Activated T-cell treated with anti-CD3 and anti-CD28 coated beads for 24 hours (primary cell): ENCODE measurements around the gene PIGS.
"Not testable (repeated sequence)": the region's sequence is repeated elsewhere in the genome, so short reads cannot be mapped to it uniquely, and the experiment has no call there.

ENCODE experiments used
- DNase-seq: peaks from one replicate; pipeline ENCODE4 v3.0.0-alpha.2; 2020; ENCODE audit warnings: low read depth

PIGS gene

GRCh38 chr17:28578246-28579195 is 7.2 kb upstream of the PIGS start:
- DNase-seq = no peak

- DNase-seq = no peak
These were observed 6.1 kb upstream of the PIGS start for GRCh38 chr17:28577466-28577824.

DNA sequence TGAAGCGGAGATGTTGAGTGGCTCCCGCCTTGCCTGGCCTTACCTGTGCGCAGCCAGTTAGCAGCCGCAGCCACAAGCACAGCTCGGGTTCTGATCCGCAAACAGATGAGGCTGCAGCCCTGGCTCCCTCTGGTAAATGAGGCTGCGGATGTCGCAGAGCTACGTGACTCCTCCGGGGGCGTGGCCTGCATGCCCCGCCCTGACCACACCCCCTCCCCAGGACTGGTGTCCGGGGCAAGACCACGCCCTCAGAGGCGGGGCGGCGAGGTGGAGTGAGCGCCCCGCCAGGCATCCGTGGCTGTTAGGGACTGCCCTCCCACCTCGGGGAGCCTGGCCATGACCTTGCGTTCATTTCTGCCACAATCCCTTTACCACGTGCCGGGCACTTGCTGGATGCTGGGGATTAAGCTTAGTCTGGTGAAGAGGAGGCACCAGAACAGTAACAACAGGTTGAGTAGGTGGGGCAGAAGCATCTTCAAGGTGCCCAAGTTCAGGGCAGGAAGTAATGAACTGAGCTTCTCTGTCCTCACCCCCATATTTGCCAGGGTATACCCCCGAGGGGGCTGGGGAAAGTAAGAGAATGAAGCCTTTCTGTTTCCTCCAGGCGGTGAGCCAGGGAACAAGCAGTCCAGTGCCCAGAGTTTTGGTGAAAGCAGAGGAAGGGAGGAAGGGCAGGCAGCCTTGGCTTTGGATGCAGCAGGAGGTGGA is 5.6 kb upstream of the PIGS start, which contains the start of gene ALDOC:
Gene ALDOC, minus strand, starts transcription at position 138 of the 708 bp plus-strand sequence. CDS start 1,363 bp downstream, outside the sequence.
- peak; percentile 96 for DNase-seq

GRCh38 chr17:28576016-28576415 is 4.7 kb upstream of the PIGS start:
- not testable (repeated sequence) for DNase-seq

GRCh38 chr17:28575126-28575795 is 3.9 kb upstream of the PIGS start:
- DNase-seq = no peak

DNA sequence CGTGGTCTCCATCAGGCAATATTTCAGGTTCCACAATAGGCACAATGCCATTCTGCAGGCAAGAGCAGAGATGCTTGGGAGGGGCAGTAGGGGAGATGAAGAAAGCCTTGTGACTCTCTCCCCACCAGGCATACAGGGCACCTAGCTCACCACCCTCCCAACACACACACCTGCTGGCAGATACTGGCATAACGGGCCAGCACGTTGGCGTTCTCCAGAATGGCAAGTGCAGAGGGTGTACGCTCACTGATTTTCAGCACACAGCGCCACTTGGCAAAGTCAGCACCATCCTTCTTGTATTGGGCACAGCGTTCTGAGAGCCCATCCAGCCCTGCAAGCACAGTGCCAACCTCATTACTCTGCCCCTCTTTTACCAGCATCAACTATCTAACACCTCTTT is 3.2 kb upstream of the PIGS start:
- no peak for DNase-seq

DNA sequence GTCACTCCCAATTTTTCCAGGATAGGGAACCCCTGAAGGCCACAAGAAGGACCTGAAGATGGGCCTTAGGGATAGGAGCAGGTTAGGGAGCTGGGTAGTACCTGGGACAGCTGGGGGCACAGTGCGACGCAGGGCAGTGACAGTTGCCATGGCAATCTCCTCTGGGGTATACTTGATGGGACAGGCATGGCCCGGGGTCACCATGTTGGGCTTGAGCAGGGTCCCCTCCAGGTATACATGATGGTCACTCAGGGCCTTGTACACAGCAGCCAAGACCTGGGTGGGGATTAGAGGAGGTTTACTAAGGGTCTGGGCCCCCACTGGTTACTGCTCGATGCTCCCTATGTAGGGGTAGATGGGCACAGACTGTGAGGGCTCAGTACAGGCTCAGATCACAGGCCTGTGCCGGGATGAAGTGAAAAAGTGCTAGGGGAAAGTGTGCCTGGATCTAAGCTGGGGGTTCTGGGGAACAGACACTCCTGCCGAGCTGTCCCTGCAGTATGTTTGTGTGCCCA is 2.7 kb upstream of the PIGS start:
- no peak for DNase-seq

GRCh38 chr17:28573521-28573920 is 2.2 kb upstream of the PIGS start:
- no peak for DNase-seq

- no peak for DNase-seq
These were observed 1.7 kb upstream of the PIGS start for GRCh38 chr17:28573040-28573380.

GRCh38 chr17:28572259-28573039 is 1.1 kb upstream of the PIGS start:
- DNase-seq = no peak

- peak; percentile 48 for DNase-seq
These were observed 486 bp downstream of the PIGS start for GRCh38 chr17:28570716-28571360.

DNA sequence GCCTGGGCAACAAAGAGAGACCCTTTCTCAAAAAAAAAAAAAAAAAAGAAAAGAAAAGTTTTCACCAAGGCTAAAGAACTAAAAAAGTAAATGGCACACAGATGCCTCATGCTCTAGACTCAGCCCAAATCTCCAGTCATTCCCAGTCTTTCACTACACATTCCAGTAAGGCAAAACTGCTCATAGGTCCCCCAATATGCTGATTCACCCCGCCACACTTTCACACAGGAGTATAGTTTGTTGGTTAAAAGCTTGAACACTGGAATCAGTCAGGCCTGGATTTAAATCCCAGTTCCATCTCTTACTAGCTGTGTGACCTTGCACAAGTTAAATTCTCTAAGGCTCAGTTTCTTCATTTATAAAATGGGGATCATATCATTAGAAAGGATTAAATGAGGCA is 1.9 kb downstream of the PIGS start:
- no peak for DNase-seq

DNA sequence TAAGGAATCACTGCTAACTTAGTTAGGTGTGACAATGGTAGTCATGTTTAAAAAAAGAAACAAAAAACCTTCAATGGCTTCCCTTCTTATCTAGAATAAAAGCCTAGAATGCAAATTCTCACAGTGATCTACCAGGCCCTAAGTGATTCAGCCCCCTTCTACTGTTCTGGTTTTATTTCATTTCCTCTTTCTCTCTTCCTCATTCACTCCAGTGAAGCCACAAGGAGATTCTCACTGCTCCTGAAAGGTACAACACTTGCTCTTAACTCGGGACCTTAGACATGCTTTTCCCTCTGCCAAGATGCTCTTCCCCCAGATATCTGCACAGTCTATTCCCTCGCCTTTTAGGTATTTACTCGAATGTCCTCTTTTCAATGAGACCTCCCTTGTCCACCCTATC is 3.7 kb downstream of the PIGS start:
- no peak for DNase-seq

DNA sequence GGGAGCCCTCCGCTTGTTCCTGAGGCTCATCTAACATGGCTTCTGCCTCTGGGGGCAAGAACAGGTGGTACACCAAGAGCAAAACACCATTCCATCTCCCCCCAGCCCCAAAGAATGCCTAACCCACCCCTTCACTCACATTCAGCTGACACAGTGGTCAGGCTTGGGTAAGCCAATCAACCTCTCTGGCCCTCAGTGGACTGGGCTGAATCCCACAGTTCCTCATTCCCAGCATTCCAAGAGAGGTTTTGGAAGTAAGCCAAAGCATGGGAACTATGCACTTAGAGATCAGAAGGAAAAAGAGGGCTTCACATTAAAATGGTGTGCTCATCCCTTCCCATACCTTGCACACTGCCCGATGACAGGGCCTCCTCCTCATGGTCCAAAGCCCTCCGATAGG is 7.8 kb downstream of the PIGS start:
- DNase-seq = no peak

DNA sequence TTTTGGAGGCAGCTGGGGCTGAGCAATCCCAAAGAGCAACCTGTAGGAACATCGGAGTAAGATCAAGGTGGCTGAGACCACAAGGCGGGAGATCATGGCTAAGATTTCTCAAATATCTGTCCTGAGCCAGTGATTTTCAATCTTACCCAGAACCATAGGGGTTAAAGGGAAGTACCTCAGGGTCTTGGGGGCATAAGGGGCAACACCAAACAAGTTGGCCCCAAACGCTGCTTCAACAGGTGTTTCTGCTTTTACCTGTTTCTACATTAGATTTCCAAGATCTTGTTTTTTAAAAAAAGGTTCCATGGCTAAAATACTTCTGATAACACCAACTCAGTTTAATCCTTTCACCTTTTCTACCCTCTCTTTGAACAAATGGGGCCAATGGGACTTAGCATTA is 16.3 kb downstream of the PIGS start:
- DNase-seq = no peak

DNA sequence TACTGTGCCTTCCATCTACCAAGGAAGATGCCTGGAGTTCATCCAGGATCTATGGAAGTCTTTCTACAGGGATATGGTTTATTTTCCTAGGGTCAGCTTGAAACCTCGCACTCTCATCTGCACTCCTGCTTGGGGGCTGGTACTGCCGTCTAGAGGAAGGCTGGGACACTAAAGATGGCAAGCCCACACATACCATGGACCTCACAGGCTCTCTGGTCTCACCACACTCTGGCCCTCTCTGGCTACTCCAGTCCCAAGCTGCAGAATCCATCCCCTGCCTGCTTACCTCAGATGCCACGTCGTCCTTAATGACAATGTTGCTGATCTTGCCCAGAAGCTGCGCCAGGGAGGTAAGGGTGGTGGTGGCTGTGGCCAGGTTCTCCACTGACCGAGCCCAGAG is 16.8 kb downstream of the PIGS start:
- DNase-seq = no peak

DNA sequence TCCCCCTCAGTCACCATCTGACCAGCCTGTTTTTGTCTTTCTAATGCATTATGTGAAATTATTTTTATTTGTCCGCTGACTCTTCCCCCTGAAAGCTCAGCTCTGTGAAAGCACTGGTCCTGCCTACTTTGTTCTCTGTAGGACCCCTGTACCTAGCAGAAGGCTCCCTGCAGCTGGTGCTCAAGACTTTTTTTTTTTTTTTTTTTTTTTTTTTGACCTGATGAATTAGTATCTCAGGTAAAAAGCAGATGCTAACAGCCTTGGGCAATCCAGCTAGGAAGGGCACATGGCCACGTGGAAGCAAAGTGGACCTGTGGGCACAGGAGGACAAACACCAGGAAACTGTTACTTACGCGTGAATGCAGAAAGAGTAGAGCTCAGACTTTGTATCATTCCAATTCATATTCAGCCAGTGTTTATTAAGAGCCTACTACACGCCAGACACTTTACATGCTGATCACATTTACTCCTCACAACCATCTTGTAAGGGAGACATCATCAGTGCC is 18.3 kb downstream of the PIGS start:
- DNase-seq = no peak

- DNase-seq = peak; percentile 71
These were observed 18.9 kb downstream of the PIGS start, which contains the start of gene UNC119 for GRCh38 chr17:28552176-28552999. Gene UNC119 (minus strand): TSS chr17:28552624. CDS start chr17:28552557, 67 bp downstream.

- DNase-seq = no peak
These were observed 19.7 kb downstream of the PIGS start for GRCh38 chr17:28551421-28552175.
